Thyroid gland (tissue), 4 donors: ENCODE data around the gene MSH2.

ENCODE experiments used
- CTCF ChIP-seq, 6 experiments: fragments of 200-600 bp in 3 of 6; fragments of 450-650 bp in 3 of 6; sonication (generic) in 3 of 6; IDR thresholded peaks; one replicate each; pipeline ENCODE4 v1.5.1; 2016 to 2019; ENCODE audit warnings: antibody characterized with exemption in 6 of 6, mild to moderate bottlenecking in 2 of 6, inconsistent platforms in 1 of 6, moderate library complexity in 1 of 6
- POLR2A ChIP-seq, 2 donors: fragments of 450-650 bp; IDR thresholded peaks; one replicate each; pipeline ENCODE4 v1.6.1; 2017; ENCODE audit warnings: antibody characterized with exemption in 2 of 2, mild to moderate bottlenecking in 2 of 2, moderate library complexity in 1 of 2

GRCh38 chr2:47488870-47489584 lies 86.1 kb downstream of the MSH2 start:
- TF ChIP-seq POLR2A (IDR thresholded peaks at IDR 0.05) (no peak), CTCF (IDR thresholded peaks at IDR 0.05) (no peak)
